ENCODE data around the gene CCDC170.

The CCDC170 gene

DNA sequence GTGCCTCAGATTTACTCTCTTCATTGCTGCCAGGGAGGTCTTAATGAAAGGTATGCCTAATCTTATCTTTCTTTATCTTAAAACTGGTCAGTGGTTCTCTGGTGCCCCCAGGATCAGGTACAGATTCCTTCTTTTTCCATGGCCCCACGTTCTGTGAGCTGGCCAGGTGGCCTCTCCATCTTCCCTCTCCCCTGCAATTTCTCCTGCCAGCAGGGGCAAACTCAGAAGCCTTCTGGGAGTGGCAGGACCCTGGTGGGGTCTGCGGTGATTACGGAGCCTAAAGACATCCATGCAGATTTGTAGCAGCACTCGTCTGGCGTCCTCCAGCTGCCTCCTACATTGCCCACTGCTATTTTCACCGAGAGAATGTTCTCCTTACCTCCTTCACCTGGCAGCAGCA lies 95.8 kb downstream of the CCDC170 start:
- DNase-seq (ENCODE audit: low spot score in 2 of 2) (no peak), ATAC-seq (ENCODE audit: low read depth) (no peak)
- no peaks in the 10 kb centered on the region for H3K4me1 Mint-ChIP-seq
- H3K9me3 Mint-ChIP-seq: peaks cover 4% of the 10 kb centered on the region
- peaks cover 16% of the 10 kb centered on the region for H3K27me3 Mint-ChIP-seq
- no peaks in the 10 kb centered on the region for H3K36me3 Mint-ChIP-seq
- no peak overlapping the region for H3K4me3 Mint-ChIP-seq
- H3K27ac Mint-ChIP-seq: no peak overlapping the region

DNA sequence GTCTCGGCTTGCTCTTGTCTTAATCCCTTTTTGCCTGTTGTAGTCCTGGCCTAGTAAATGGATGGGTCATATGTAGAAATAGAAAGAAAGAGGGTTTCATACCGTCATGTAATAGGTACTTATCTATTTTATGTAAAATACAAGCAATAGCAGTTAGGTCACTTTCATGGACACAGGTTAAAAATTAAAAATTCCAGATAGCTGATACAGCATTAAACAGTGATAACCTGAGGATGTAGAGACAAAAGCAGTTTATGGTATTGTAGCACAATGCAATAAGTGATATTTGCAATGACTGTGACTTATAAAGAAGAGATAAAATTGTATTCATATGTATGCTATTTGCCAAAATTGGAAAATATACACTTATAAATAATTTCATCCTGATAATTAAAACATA lies 96.9 kb downstream of the CCDC170 start:
- H3K27ac Mint-ChIP-seq: no peak overlapping the region
- no peak for DNase-seq (ENCODE audit: low spot score in 2 of 2)
- no peak for ATAC-seq (ENCODE audit: low read depth)

DNA sequence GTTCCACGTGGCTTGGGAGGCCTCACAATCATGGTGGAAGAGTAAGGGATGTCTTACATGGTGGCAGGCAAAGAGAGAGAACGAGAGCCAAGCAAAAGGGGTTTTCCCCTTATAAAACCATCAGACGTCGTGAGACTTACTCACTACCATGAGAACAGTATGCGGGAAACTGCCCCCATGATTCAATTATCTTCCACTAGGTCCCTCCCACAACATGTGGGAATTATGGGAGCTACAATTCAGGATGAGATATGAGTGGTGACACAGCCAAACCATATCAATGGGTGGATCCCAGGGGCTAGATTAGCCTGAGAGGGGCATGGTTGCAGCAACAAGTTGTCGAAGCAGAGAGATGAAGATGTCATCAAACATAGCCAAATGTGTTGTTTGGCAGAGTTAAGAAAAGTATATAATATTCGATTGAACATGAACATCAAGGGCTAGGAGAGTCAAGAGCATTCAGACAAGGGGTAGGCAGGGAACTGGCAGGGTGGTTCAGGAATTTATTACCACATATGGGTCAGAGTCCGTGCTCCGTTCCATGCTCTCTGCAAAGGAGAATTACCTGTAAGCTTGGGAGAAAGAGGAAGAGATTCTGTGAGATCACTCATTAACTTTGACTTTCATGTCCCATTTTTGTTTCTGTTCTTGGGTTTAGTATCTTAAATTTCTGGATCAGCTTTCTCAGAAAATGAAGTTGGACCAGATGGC lies 98.8 kb downstream of the CCDC170 start:
- ATAC-seq (ENCODE audit: low read depth) (no peak), DNase-seq (ENCODE audit: low spot score in 2 of 2) (no peak)
- peaks cover 4% of the 10 kb centered on the region for H3K9me3 Mint-ChIP-seq
- H3K4me3 Mint-ChIP-seq: no peak overlapping the region
- H3K27me3 Mint-ChIP-seq: peaks cover 8% of the 10 kb centered on the region
- H3K36me3 Mint-ChIP-seq: no peaks in the 10 kb centered on the region
- H3K27ac Mint-ChIP-seq: no peak overlapping the region
- H3K4me1 Mint-ChIP-seq: no peaks in the 10 kb centered on the region

More for the DNA sequence above, 96.9 kb downstream of the CCDC170 start:
- H3K4me1 Mint-ChIP-seq: no peaks in the 10 kb centered on the region
- no peak overlapping the region for H3K4me3 Mint-ChIP-seq
- peaks cover 16% of the 10 kb centered on the region for H3K27me3 Mint-ChIP-seq
- peaks cover 4% of the 10 kb centered on the region for H3K9me3 Mint-ChIP-seq
- H3K36me3 Mint-ChIP-seq: no peaks in the 10 kb centered on the region

DNA sequence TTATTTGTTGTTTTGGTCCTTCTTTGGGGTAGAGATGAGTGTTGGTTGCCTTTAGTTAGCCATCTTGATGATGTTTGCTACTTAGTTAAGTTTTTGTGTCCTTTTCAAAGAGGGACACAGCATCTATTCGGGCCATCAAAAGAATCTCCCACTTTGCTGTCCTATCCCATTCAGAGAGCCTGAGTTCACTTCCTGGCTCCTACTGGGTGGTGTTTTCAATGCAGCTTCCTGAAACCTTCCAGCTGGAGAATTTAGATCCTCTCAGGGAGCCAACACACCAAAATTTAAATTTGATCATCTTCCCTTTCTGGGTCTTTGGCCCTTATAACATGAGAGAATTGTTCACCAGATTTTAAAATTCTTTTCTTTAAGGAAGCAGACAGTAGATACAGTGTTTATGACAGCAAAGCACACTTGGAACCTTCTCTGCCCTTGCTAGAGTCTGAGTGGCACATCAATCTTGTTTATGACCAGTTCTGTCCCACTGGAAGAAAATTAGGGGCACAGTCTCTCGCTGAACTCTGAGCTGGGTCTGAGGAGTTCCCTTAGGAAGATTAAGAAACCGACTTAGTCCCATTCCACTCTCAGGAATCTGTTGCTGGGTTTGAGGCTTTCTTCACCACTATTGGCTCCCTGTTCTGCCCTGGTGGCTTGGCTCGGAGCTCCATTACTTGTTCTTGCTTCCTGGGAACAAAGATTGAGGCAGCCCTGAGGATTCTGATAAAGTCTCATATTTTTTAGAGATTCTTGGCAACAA lies 115.5 kb downstream of the CCDC170 start:
- DNase-seq (ENCODE audit: low spot score in 2 of 2) (no peak), ATAC-seq (ENCODE audit: low read depth) (no peak)
- no peak overlapping the region for H3K27ac Mint-ChIP-seq
- H3K27me3 Mint-ChIP-seq: peaks cover 6% of the 10 kb centered on the region
- H3K4me3 Mint-ChIP-seq: no peak overlapping the region
- no peaks in the 10 kb centered on the region for H3K36me3 Mint-ChIP-seq
- no peaks in the 10 kb centered on the region for H3K4me1 Mint-ChIP-seq
- H3K9me3 Mint-ChIP-seq: peaks cover 2% of the 10 kb centered on the region

DNA sequence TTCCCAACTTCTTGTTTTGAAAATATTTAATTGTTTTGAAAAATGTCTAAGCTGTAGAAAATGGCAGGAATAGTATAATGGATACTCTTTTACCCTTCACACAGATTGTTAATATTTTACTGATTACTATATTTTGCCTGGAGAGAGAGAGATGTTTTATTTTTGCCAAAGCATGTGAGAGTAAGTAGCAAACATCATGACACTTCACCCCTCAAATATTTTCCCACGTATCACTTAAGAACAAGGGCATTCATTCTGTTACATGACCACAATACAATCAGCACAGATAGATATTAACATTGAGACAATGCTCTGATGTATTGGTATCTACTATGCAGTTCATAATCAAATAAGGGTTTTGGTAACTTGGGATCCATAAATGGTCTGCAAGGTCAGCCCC lies 116.5 kb downstream of the CCDC170 start:
- Mint-ChIP-seq H3K9me3 (peaks cover 2% of the 10 kb centered on the region), H3K36me3 (no peaks in the 10 kb centered on the region), H3K27me3 (peaks cover 9% of the 10 kb centered on the region), H3K4me3 (no peak overlapping the region), H3K27ac (no peak overlapping the region), H3K4me1 (no peaks in the 10 kb centered on the region)
- ATAC-seq (ENCODE audit: low read depth): no peak
- DNase-seq (ENCODE audit: low spot score in 2 of 2): no peak

DNA sequence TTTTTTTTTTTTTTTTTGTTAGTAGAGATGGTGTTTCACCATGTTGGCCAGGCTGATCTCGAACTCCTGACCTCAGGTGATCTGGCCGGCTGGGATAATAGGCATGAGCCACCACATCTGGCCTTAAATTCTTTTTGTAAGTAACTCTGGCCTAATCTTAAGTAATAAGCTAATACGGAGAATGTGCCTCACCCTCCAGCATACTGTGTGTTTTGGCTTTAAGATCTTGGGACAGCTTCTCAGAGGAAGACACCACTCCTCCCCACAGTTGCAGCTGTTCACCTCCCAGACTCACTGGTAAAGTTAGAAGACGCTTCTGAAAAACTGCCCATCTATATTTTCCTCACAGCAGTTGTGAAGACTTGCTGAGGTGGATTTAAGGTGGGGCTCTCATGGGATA lies 120.8 kb downstream of the CCDC170 start:
- DNase-seq (ENCODE audit: low spot score in 2 of 2): no peak
- Mint-ChIP-seq H3K4me3 (no peak overlapping the region), H3K27ac (no peak overlapping the region), H3K36me3 (no peaks in the 10 kb centered on the region), H3K27me3 (peaks cover 5% of the 10 kb centered on the region), H3K4me1 (no peaks in the 10 kb centered on the region), H3K9me3 (no peaks in the 10 kb centered on the region)
- ATAC-seq (ENCODE audit: low read depth): no peak

DNA sequence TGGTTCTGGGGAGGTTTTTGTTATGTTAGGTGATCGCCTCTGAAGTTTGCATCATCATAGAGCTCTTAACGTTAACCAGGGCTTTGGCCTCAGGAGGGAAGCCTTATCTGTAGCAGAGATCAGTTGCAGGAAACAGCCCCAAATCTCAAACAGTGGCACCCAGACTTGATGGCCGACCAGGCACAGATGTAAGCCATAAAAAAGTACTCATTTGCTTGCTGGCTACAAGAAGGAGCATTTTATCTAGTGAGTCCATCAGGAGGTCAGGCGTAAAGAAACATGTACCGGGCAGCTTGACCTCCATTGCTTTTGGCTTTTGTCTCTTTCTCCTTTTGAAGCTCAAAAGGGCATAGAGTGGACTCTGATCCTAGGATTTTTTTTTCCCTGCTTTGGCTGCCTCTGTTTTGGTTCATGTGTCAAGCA lies 122.3 kb downstream of the CCDC170 start:
- Mint-ChIP-seq H3K36me3 (no peaks in the 10 kb centered on the region), H3K9me3 (no peaks in the 10 kb centered on the region), H3K4me1 (no peaks in the 10 kb centered on the region), H3K27me3 (peaks cover 5% of the 10 kb centered on the region), H3K4me3 (no peak overlapping the region), H3K27ac (no peak overlapping the region)
- DNase-seq (ENCODE audit: low spot score in 2 of 2) (no peak), ATAC-seq (ENCODE audit: low read depth) (no peak)

DNA sequence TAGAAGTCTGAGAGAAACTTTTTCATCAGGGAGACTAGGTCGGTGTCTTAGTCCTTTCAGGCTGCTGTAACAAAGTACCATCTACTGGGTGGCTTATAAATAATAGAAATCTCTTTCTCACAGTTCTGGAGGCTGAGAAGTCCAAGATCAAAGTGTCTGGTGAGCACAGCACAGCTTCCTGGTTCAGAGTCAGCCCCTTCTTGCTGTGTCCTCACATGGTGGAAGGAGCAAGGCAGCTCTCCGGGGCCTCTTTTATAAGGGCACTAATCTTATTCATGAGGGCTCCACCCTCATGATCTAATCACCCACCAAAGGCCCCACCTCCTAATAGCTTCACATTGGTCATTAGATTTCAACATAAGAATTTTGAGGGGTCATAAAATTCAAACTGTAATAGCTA lies 122.8 kb downstream of the CCDC170 start:
- ATAC-seq (ENCODE audit: low read depth) (no peak), DNase-seq (ENCODE audit: low spot score in 2 of 2) (no peak)
- no peaks in the 10 kb centered on the region for H3K9me3 Mint-ChIP-seq
- H3K27me3 Mint-ChIP-seq: peaks cover 6% of the 10 kb centered on the region
- H3K36me3 Mint-ChIP-seq: no peaks in the 10 kb centered on the region
- H3K27ac Mint-ChIP-seq: no peak overlapping the region
- H3K4me3 Mint-ChIP-seq: no peak overlapping the region
- no peaks in the 10 kb centered on the region for H3K4me1 Mint-ChIP-seq

DNA sequence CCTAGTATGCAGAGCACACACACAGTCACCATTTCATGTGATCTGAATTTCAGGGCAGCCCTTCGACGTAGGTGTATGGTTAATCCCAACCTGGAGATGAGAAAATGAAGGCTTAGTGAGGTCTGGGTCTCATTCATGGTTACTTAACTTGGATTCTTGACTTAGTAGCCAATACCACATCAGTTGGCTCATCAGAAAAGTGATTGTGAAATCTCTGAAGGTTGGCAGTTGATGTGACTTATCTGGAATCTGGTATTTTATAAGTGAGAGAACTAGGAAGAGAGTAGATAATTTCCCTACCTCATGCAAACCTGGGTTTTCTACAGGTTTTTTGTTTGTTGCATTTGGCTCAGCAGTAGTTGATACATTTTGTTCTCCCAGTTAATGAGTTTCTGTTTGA lies 123.7 kb downstream of the CCDC170 start:
- no peaks in the 10 kb centered on the region for H3K4me1 Mint-ChIP-seq
- no peak overlapping the region for H3K4me3 Mint-ChIP-seq
- DNase-seq (ENCODE audit: low spot score in 2 of 2): no peak
- no peak overlapping the region for H3K27ac Mint-ChIP-seq
- no peaks in the 10 kb centered on the region for H3K9me3 Mint-ChIP-seq
- peaks cover 10% of the 10 kb centered on the region for H3K27me3 Mint-ChIP-seq
- ATAC-seq (ENCODE audit: low read depth): no peak
- no peaks in the 10 kb centered on the region for H3K36me3 Mint-ChIP-seq

DNA sequence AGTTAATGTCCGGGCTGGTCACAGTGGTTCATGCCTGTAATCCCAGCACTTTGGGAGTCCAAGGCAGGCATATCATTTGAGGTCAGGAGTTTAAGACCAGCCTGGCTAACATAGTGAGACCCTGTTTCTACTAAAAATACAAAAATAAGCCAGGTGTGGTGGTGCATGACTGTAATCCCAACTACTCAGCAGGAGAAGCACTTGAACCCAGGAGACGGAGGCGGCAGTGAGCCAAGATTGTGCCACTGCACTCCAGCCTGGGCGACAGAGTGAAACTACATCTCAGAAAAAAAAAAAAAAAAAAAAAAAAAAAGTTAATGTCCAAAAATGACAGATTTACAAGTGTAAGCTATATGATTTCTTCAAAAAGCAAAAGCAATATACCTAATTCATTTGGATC lies 124.9 kb downstream of the CCDC170 start:
- Mint-ChIP-seq H3K4me1 (no peaks in the 10 kb centered on the region), H3K9me3 (no peaks in the 10 kb centered on the region), H3K27me3 (peaks cover 10% of the 10 kb centered on the region), H3K27ac (no peak overlapping the region), H3K36me3 (no peaks in the 10 kb centered on the region), H3K4me3 (no peak overlapping the region)
- DNase-seq (ENCODE audit: low spot score in 2 of 2) (no peak), ATAC-seq (ENCODE audit: low read depth) (no peak)

DNA sequence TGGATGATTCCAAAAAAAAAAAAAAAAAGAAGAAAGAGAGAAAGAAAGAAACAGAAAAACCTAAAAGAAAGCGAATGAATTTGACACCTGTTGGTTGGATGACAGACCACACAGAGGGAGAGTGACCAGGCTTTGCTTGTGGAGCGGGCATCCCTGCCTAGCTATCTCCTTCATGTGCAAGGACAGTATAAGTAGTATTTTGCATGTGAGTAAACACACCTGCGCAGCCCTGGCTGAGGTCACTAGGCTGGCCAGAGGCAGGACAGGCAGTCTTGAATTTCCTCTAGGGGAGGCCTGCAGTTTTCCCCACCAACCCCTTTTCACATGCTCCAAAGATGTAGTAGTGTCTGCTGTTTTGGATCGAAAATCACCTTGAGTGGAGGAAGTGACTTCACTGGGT lies 126.4 kb downstream of the CCDC170 start:
- Mint-ChIP-seq H3K4me1 (no peaks in the 10 kb centered on the region), H3K27me3 (peaks cover 7% of the 10 kb centered on the region), H3K36me3 (no peaks in the 10 kb centered on the region), H3K4me3 (no peak overlapping the region), H3K9me3 (no peaks in the 10 kb centered on the region), H3K27ac (no peak overlapping the region)
- ATAC-seq (ENCODE audit: low read depth): no peak
- no peak for DNase-seq (ENCODE audit: low spot score in 2 of 2)

DNA sequence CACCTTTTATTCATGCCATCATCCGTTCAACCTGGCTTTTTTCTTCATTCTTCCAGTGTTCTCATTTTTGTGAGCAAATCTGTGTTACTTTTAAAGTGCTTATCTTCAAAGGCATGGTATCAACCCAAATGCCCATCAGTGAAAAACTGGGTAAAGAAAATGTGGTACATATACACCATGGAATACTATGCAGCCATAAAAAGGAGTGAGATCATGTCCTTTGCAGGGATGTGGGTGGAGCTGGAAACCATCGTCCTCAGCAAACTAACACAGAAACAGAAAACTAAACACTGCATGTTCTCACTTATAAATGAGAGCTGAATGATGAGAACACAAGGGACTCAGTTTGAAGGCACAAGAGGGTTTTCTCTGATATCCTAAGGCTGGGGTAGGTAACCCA lies 130.3 kb downstream of the CCDC170 start:
- peaks cover 6% of the 10 kb centered on the region for H3K27me3 Mint-ChIP-seq
- no peak for ATAC-seq (ENCODE audit: low read depth)
- no peak overlapping the region for H3K4me3 Mint-ChIP-seq
- no peaks in the 10 kb centered on the region for H3K4me1 Mint-ChIP-seq
- H3K9me3 Mint-ChIP-seq: no peaks in the 10 kb centered on the region
- no peak overlapping the region for H3K27ac Mint-ChIP-seq
- DNase-seq (ENCODE audit: low spot score in 2 of 2): no peak
- H3K36me3 Mint-ChIP-seq: no peaks in the 10 kb centered on the region

DNA sequence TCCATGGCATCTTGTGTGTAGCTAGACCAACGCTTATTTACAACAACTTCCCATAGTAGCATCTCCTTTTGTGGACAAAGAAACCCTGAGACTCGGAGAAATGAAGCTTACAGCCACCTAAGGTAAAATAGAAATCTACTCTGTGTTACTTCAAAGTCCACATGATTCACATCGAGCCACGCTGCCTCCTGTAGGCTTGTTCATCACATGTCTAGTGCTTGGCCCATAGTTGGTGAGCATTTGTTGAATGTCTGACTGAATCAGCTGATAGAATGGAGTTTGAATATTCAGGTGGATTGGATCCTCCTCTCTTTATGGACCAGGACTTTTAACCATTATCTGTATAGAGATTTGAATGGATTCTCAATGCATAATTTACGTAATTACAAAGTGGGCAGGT lies 130.7 kb downstream of the CCDC170 start:
- no peaks in the 10 kb centered on the region for H3K9me3 Mint-ChIP-seq
- DNase-seq (ENCODE audit: low spot score in 2 of 2): no peak
- no peaks in the 10 kb centered on the region for H3K36me3 Mint-ChIP-seq
- H3K27me3 Mint-ChIP-seq: peaks cover 6% of the 10 kb centered on the region
- no peak overlapping the region for H3K27ac Mint-ChIP-seq
- no peaks in the 10 kb centered on the region for H3K4me1 Mint-ChIP-seq
- no peak for ATAC-seq (ENCODE audit: low read depth)
- H3K4me3 Mint-ChIP-seq: no peak overlapping the region

DNA sequence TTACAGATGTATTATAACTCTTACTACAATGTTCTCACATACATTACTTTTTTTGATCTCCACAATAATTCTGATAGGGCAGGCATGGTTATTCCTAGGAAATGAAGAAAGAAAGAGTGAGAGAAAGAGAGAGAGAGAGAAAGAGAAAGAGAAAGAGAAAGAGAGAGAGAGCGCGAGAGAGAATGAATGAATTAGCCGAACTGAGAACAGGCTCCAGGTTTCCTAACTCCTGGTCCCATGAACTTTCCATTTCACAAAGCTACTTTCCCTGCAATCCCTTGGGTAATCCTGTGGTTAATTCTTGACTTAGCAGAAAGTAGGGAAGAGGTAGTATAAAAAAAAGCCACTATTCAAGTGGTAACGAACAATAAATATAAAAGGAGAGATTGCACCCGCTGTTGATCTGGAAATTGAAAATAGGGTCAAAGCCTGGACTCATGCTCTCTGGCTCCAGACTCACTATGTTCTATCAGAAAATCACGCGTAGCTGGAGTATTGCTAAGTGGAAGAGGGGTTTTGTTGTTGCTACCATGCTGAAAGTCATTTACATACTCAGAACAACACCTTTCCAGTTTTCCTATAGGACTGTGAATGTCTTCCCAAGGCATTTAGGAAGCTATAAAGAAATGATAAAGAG lies 131.2 kb downstream of the CCDC170 start:
- no peaks in the 10 kb centered on the region for H3K36me3 Mint-ChIP-seq
- DNase-seq (ENCODE audit: low spot score in 2 of 2): no peak
- H3K27me3 Mint-ChIP-seq: peaks cover 9% of the 10 kb centered on the region
- no peaks in the 10 kb centered on the region for H3K4me1 Mint-ChIP-seq
- H3K9me3 Mint-ChIP-seq: no peaks in the 10 kb centered on the region
- H3K4me3 Mint-ChIP-seq: no peak overlapping the region
- no peak for ATAC-seq (ENCODE audit: low read depth)
- H3K27ac Mint-ChIP-seq: no peak overlapping the region

All from memory B cell (primary cell).